GM18519 (cell line): ENCODE measurements around the gene DLGAP4.

ENCODE experiments used
- ATAC-seq: cut with Tn5 transposase; IDR thresholded peaks from one replicate; pipeline ENCODE4 v1.9.1; 2021; ENCODE audit warnings: mild to moderate bottlenecking, moderate library complexity; ENCODE audit not compliant: unreplicated experiment, low FRiP score

DLGAP4 gene

DNA sequence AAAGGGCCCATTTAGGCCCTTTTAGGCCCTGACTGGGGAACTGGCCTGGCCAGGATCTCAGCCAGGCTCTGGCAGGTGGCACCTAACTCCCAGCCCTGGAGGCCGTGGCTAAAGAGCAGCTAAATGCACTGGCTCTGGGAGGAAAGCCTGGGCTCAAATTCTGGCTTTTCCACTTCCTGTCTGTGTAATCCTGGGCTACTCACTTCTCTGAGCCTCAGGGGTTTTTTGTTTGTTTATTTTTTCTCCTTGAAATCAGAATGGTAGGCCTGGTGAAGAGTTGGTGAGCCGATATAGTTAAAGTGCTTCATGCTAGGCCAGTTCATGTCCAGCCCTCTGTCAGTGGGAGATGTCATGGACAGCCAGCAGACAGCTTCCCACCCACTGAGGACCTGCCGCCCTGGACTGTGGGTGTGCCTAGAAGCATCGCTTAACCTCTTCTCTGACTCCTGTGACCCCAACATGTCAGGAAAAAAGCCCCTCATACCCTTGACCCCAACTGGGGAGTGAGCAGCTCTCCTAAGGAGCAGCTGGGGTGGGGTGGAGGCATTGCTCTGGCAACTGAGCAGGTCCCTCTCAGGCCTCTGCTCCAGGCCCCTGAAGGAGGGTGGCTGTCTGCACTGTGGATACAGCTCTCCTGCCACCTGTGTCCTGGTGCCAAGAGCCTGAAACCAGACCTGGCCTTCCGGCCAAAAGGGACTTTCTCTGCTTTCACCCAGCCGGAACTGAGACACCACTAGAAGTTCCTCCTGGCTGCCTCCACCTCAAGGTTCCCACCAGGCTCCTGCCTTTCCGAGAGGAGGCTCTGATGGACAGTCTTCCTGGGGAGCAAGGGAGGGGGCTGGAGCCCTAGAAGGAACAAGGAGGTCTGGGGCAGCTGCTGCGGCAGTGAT lies 178.0 kb downstream of the DLGAP4 start:
- no peak for ATAC-seq

DNA sequence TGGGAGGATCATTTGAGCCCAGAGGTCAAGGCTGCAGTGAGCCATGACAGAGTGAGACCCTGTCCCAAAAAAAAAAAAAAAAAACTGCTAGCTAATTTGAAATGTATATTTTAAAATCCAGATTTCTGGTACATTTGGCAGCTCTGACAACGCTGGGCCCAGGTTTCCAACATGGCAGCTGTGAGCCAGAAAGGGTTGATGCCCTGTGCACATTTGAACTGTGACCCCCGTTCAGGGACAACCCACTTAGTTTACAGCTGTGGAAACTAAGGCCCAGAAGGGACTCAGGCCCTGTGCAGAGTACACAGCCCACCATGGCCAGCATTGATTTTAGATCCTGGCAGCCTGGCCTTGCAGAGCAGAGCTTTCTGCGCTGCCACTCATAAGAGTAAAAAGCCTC lies 179.1 kb downstream of the DLGAP4 start:
- ATAC-seq: no peak

GRCh38 chr20:36487069-36487468 lies 180.9 kb downstream of the DLGAP4 start:
- ATAC-seq: no peak

- ATAC-seq: no peak
Measured at GRCh38 chr20:36490191-36490590, 184.1 kb downstream of the DLGAP4 start.

DNA sequence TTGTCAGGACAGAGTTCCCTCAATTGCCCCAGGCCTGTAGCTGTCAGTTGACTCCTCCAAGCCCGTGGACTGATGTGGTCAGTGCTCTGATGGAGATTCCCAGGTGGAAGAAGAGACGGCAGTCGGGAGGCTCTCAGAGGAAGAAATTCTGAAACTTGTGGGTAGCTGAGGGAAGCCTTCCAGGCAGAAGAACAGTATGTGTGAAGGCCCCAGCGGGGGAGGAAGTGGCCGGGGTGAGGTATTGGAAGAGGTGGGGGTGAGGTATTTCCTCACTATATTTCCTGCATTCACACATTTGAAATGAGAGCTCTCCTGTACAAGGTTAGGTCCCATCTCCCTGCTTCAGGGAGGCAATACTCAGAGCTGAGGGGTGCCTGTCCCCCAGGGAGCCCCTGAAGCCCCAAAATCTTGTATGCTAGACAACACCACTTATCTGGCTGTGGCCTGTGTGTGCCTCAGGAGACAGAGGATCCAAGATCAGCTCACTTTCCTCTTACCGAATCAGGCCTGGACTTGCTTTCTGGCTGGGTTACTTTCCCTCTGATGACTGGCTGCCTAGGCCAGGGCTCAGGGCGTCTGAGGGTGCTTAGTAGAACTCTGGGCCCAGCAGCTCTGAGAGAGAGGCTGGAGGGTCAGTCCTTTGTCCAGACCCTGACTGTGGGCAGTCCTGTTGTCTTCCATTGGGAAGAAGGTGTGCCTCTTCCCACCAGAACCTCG lies 185.9 kb downstream of the DLGAP4 start:
- no peak for ATAC-seq

- ATAC-seq: no peak
Measured at GRCh38 chr20:36493051-36493800, 187.1 kb downstream of the DLGAP4 start.

GRCh38 chr20:36493801-36494114 lies 187.6 kb downstream of the DLGAP4 start:
- no peak for ATAC-seq

GRCh38 chr20:36496707-36497669 lies 190.8 kb downstream of the DLGAP4 start:
- no peak for ATAC-seq

- ATAC-seq: no peak
Measured at GRCh38 chr20:36497856-36498255, 191.7 kb downstream of the DLGAP4 start.

GRCh38 chr20:36498386-36499179 lies 192.4 kb downstream of the DLGAP4 start:
- no peak for ATAC-seq

DNA sequence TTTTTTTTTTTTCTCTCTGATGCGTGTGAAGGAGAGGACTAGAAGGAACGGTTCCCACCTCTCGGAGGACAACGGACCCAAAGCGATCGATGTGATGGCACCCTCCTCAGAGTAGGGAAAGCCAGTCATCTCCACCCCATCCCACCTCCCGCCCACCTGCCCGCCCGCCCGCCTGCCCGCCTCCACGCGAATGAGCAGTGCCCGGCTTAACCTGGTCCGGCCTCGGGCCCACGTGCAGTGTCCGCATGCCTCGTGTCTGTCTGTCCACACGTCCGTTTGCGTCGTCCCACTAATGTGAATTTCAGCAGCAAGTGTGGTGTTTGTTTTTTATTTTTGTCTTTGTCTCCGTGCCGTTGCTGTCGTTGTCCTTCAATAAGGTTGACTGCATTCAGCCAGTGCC lies 193.1 kb downstream of the DLGAP4 start:
- ATAC-seq: no peak

- ATAC-seq: no peak
Measured at GRCh38 chr20:36499723-36500501, 193.8 kb downstream of the DLGAP4 start.

GRCh38 chr20:36501367-36502006 lies 195.3 kb downstream of the DLGAP4 start:
- no peak for ATAC-seq

DNA sequence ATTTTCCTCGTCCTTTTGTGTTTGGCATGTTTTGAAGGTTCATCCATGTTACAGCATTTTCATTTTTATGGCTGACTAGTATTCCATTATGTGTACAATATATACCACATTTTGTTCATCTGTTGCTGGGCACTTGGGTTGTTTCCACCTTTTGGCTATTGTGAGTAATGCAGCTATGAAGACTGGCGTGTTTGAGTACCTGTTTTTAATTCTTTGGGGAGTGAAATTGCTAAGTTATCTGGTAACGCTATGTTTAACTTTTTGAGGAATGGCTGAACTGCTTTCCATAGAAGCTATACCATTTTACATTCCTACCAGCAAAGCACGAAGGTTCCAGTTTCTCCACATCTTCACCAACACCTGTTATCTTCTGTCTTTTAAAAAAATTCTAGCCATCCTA lies 198.2 kb downstream of the DLGAP4 start:
- ATAC-seq: no peak

GRCh38 chr20:36506253-36506652 lies 200.1 kb downstream of the DLGAP4 start:
- no peak for ATAC-seq

GRCh38 chr20:36507746-36508145 lies 201.6 kb downstream of the DLGAP4 start:
- no peak for ATAC-seq

- ATAC-seq: no peak
Measured at GRCh38 chr20:36519012-36519719, 213.0 kb downstream of the DLGAP4 start.
